GM21786 (cell line): ENCODE results near the gene MICAL2.

Experiments
- ATAC-seq: cut with Tn5 transposase; IDR thresholded peaks from one replicate; pipeline ENCODE4 v1.9.1; 2021; ENCODE audit not compliant: unreplicated experiment

The MICAL2 gene

GRCh38 chr11:12280838-12281565, 170.6 kb downstream of the MICAL2 start:
- no peak for ATAC-seq

- no peak for ATAC-seq
Observed at GRCh38 chr11:12281571-12282478, 171.4 kb downstream of the MICAL2 start.

GRCh38 chr11:12282676-12283075, 172.3 kb downstream of the MICAL2 start:
- ATAC-seq = no peak

GRCh38 chr11:12284316-12285050, 174.1 kb downstream of the MICAL2 start:
- ATAC-seq = no peak

GRCh38 chr11:12285106-12285505, 174.7 kb downstream of the MICAL2 start:
- no peak for ATAC-seq

DNA sequence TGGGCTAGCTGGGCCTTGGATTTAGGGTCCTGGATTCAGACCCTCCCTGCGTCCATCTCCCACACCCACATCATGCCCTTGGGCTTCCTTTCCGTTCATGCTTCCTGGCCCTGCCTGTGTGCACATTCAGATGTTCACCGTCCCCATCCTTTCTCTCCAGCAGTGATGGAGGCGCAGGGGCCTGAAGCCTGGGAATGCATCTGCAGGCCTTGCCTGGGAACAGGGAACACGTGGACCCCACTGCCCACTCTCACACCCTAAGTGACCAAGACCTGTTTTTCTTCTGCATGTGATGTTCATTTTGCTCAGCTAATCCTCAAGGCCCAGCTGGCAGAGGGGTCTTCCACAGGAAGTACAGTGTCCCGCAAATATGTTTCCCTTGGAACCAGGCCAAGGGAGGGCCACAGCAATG, 175.4 kb downstream of the MICAL2 start:
- no peak for ATAC-seq

GRCh38 chr11:12286606-12287005, 176.2 kb downstream of the MICAL2 start:
- no peak for ATAC-seq

DNA sequence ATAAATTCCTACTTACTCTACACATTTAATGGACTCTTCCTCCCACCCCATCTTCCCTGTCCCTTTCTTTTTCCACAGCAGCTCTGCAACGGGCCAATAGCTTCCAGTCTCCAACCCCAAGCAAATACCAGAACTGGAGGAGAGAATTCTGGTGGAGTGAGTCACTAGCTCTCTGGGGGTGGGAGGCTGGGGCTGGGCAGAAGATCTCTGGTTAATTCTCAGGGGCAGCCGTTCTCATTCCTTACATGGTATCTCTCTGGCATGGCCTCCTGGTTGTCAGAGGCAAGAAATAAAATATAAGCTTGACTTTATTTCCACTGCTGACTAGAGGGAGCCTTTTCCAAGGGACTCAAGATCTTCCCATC, 176.6 kb downstream of the MICAL2 start:
- ATAC-seq = no peak

- ATAC-seq = no peak
Observed at GRCh38 chr11:12287374-12288211, 177.2 kb downstream of the MICAL2 start.

GRCh38 chr11:12288212-12288930, 178.0 kb downstream of the MICAL2 start:
- ATAC-seq = no peak

GRCh38 chr11:12288931-12289666, 178.7 kb downstream of the MICAL2 start:
- no peak for ATAC-seq

GRCh38 chr11:12289667-12290476, 179.5 kb downstream of the MICAL2 start:
- ATAC-seq = no peak

GRCh38 chr11:12290477-12290922, 180.1 kb downstream of the MICAL2 start:
- ATAC-seq = no peak

GRCh38 chr11:12291313-12291712, 180.9 kb downstream of the MICAL2 start:
- no peak for ATAC-seq

DNA sequence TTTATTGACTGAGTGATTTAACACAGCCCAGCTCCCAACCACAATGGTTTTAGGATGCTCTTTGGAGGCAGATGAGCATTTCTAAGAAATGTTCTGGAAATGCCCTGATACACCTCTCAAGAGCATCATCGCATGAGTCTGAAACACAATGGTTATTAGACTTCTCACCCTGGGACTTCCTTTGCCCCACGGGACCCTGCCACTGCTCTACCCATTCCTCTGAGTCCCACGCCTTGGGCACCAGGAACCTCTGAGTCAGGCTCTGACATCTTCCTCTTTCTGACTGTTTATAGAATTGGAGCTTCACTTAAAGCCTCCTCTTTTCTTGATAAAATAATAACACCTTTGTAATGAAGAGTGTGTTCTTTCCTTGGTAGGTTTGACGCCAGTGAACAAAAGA, 181.4 kb downstream of the MICAL2 start:
- no peak for ATAC-seq

GRCh38 chr11:12292766-12293165, 182.4 kb downstream of the MICAL2 start:
- ATAC-seq = no peak

- ATAC-seq = no peak
Observed at GRCh38 chr11:12293486-12293885, 183.1 kb downstream of the MICAL2 start.

DNA sequence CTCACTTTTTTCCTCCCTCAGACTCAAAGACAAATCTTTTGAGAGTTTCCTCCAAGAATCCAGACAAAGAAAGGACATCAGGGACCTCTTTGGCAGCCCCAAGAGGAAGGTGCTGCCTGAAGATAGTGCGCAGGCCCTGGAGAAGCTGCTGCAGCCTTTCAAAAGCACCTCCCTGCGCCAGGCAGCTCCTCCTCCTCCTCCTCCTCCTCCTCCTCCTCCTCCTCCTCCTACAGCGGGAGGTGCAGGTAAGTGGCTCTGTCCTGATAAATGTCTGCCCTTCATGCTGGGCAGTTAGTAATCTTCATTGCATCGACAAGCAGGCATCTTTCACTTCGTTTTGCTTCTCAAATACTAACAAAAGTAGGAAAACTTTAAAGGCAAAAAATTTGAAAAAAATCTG, 184.2 kb downstream of the MICAL2 start:
- no peak for ATAC-seq
